ENCODE measurements around the gene IGIP. TPM values are rescaled to one million over a fixed set of nuclear protein-coding genes. Genes with fewer than 3 reads are reported as not detected.

The IGIP gene
- polyA plus RNA-seq, 1 donor: 9.4 TPM

- peaks cover 6% of the 10 kb centered on the region for H3K27me3 ChIP-seq (ENCODE audit: control insufficient read depth, insufficient read depth, low read length)
- no peak for DNase-seq
- peaks cover 25% of the 10 kb centered on the region for H3K4me1 ChIP-seq (ENCODE audit: control insufficient read depth, insufficient read depth, low read length)
- H3K27ac ChIP-seq (ENCODE audit: low read length): no peak overlapping the region
- no CpG with 5 or more reads among the region's 3 CpGs for WGBS (ENCODE audit: insufficient coverage, low lambda C conversion rate)
- H3K4me3 ChIP-seq (ENCODE audit: low read length): no peak overlapping the region
- H3K36me3 ChIP-seq (ENCODE audit: control insufficient read depth, insufficient read depth, low read length): no peaks in the 10 kb centered on the region
- no peaks in the 10 kb centered on the region for H3K9me3 ChIP-seq (ENCODE audit: control insufficient read depth, low read depth, low read length)
Measured at GRCh38 chr5:140140435-140140834, 14.7 kb downstream of the IGIP start.

- Histone ChIP-seq H3K4me1 (ENCODE audit: control insufficient read depth, insufficient read depth, low read length) (peaks cover 27% of the 10 kb centered on the region), H3K27me3 (ENCODE audit: control insufficient read depth, insufficient read depth, low read length) (peaks cover 13% of the 10 kb centered on the region), H3K36me3 (ENCODE audit: control insufficient read depth, insufficient read depth, low read length) (no peaks in the 10 kb centered on the region), H3K27ac (ENCODE audit: low read length) (no peak overlapping the region), H3K9me3 (ENCODE audit: control insufficient read depth, low read depth, low read length) (peaks cover 2% of the 10 kb centered on the region), H3K4me3 (ENCODE audit: low read length) (no peak overlapping the region)
- DNase-seq: peak in 1 of 2 donors; percentile 24
Measured at GRCh38 chr5:140141241-140141640, 15.5 kb downstream of the IGIP start.

GRCh38 chr5:140142246-140142645, 16.5 kb downstream of the IGIP start:
- no peak for DNase-seq
- WGBS (ENCODE audit: insufficient coverage, low lambda C conversion rate): no CpG with 5 or more reads among the region's 5 CpGs
- peaks cover 23% of the 10 kb centered on the region for H3K27me3 ChIP-seq (ENCODE audit: control insufficient read depth, insufficient read depth, low read length)

GRCh38 chr5:140142856-140143255, 17.1 kb downstream of the IGIP start:
- Histone ChIP-seq H3K36me3 (ENCODE audit: control insufficient read depth, insufficient read depth, low read length) (no peaks in the 10 kb centered on the region), H3K4me1 (ENCODE audit: control insufficient read depth, insufficient read depth, low read length) (peaks cover 27% of the 10 kb centered on the region)

More at GRCh38 chr5:140142246-140142645, 16.5 kb downstream of the IGIP start:
- Histone ChIP-seq H3K9me3 (ENCODE audit: control insufficient read depth, low read depth, low read length) (peaks cover 2% of the 10 kb centered on the region), H3K4me3 (ENCODE audit: low read length) (no peak overlapping the region), H3K27ac (ENCODE audit: low read length) (peak overlapping the region; percentile 47), H3K36me3 (ENCODE audit: control insufficient read depth, insufficient read depth, low read length) (no peaks in the 10 kb centered on the region), H3K4me1 (ENCODE audit: control insufficient read depth, insufficient read depth, low read length) (peaks cover 27% of the 10 kb centered on the region)

GRCh38 chr5:140143521-140144258, 18.0 kb downstream of the IGIP start:
- no peak for DNase-seq

More at GRCh38 chr5:140142856-140143255, 17.1 kb downstream of the IGIP start:
- peak; percentile 92 to 96 for DNase-seq
- Histone ChIP-seq H3K27me3 (ENCODE audit: control insufficient read depth, insufficient read depth, low read length) (peaks cover 29% of the 10 kb centered on the region), H3K9me3 (ENCODE audit: control insufficient read depth, low read depth, low read length) (peaks cover 2% of the 10 kb centered on the region), H3K4me3 (ENCODE audit: low read length) (no peak overlapping the region), H3K27ac (ENCODE audit: low read length) (peak overlapping the region; percentile 82)
- no CpG with 5 or more reads among the region's 7 CpGs for WGBS (ENCODE audit: insufficient coverage, low lambda C conversion rate)

GRCh38 chr5:140145256-140145655, 19.5 kb downstream of the IGIP start:
- Histone ChIP-seq H3K4me1 (ENCODE audit: control insufficient read depth, insufficient read depth, low read length) (peaks cover 27% of the 10 kb centered on the region), H3K36me3 (ENCODE audit: control insufficient read depth, insufficient read depth, low read length) (no peaks in the 10 kb centered on the region), H3K9me3 (ENCODE audit: control insufficient read depth, low read depth, low read length) (peaks cover 2% of the 10 kb centered on the region), H3K27ac (ENCODE audit: low read length) (no peak overlapping the region), H3K27me3 (ENCODE audit: control insufficient read depth, insufficient read depth, low read length) (peaks cover 37% of the 10 kb centered on the region), H3K4me3 (ENCODE audit: low read length) (no peak overlapping the region)
- WGBS (ENCODE audit: insufficient coverage, low lambda C conversion rate): no CpG with 5 or more reads among the region's 3 CpGs
- DNase-seq: no peak

More at GRCh38 chr5:140143521-140144258, 18.0 kb downstream of the IGIP start:
- H3K4me3 ChIP-seq (ENCODE audit: low read length): no peak overlapping the region
- H3K36me3 ChIP-seq (ENCODE audit: control insufficient read depth, insufficient read depth, low read length): no peaks in the 10 kb centered on the region
- H3K9me3 ChIP-seq (ENCODE audit: control insufficient read depth, low read depth, low read length): peaks cover 2% of the 10 kb centered on the region
- peak overlapping the region; percentile 82 for H3K27ac ChIP-seq (ENCODE audit: low read length)
- no CpG with 5 or more reads among the region's 3 CpGs for WGBS (ENCODE audit: insufficient coverage, low lambda C conversion rate)
- peaks cover 27% of the 10 kb centered on the region for H3K4me1 ChIP-seq (ENCODE audit: control insufficient read depth, insufficient read depth, low read length)
- H3K27me3 ChIP-seq (ENCODE audit: control insufficient read depth, insufficient read depth, low read length): peaks cover 37% of the 10 kb centered on the region

GRCh38 chr5:140145818-140146522, 20.2 kb downstream of the IGIP start:
- Histone ChIP-seq H3K27ac (ENCODE audit: low read length) (no peak overlapping the region), H3K9me3 (ENCODE audit: control insufficient read depth, low read depth, low read length) (peaks cover 2% of the 10 kb centered on the region), H3K4me1 (ENCODE audit: control insufficient read depth, insufficient read depth, low read length) (peaks cover 27% of the 10 kb centered on the region), H3K4me3 (ENCODE audit: low read length) (peak overlapping the region; percentile 32), H3K27me3 (ENCODE audit: control insufficient read depth, insufficient read depth, low read length) (peaks cover 37% of the 10 kb centered on the region), H3K36me3 (ENCODE audit: control insufficient read depth, insufficient read depth, low read length) (no peaks in the 10 kb centered on the region)
- no CpG with 5 or more reads among the region's 64 CpGs for whole genome bisulfite sequencing (ENCODE audit: insufficient coverage, low lambda C conversion rate)
- DNase-seq: peak; percentile 68 to 87

- peaks cover 37% of the 10 kb centered on the region for H3K27me3 ChIP-seq (ENCODE audit: control insufficient read depth, insufficient read depth, low read length)
- H3K4me1 ChIP-seq (ENCODE audit: control insufficient read depth, insufficient read depth, low read length): peaks cover 28% of the 10 kb centered on the region
- WGBS (ENCODE audit: insufficient coverage, low lambda C conversion rate): no CpG with 5 or more reads among the region's 14 CpGs
- H3K4me3 ChIP-seq (ENCODE audit: low read length): peak overlapping the region; percentile 32
- no peaks in the 10 kb centered on the region for H3K36me3 ChIP-seq (ENCODE audit: control insufficient read depth, insufficient read depth, low read length)
- no peak overlapping the region for H3K27ac ChIP-seq (ENCODE audit: low read length)
- DNase-seq: no peak
- peaks cover 2% of the 10 kb centered on the region for H3K9me3 ChIP-seq (ENCODE audit: control insufficient read depth, low read depth, low read length)
Measured at GRCh38 chr5:140146523-140146842, 20.7 kb downstream of the IGIP start.

GRCh38 chr5:140147460-140147859, 21.7 kb downstream of the IGIP start:
- H3K27me3 ChIP-seq (ENCODE audit: control insufficient read depth, insufficient read depth, low read length): peaks cover 37% of the 10 kb centered on the region
- H3K36me3 ChIP-seq (ENCODE audit: control insufficient read depth, insufficient read depth, low read length): no peaks in the 10 kb centered on the region
- peaks cover 29% of the 10 kb centered on the region for H3K4me1 ChIP-seq (ENCODE audit: control insufficient read depth, insufficient read depth, low read length)
- no peak overlapping the region for H3K4me3 ChIP-seq (ENCODE audit: low read length)
- no CpG with 5 or more reads among the region's 1 CpG for WGBS (ENCODE audit: insufficient coverage, low lambda C conversion rate)
- DNase-seq: no peak
- peaks cover 2% of the 10 kb centered on the region for H3K9me3 ChIP-seq (ENCODE audit: control insufficient read depth, low read depth, low read length)
- H3K27ac ChIP-seq (ENCODE audit: low read length): no peak overlapping the region

GRCh38 chr5:140148508-140148907, 22.8 kb downstream of the IGIP start:
- Histone ChIP-seq H3K36me3 (ENCODE audit: control insufficient read depth, insufficient read depth, low read length) (no peaks in the 10 kb centered on the region), H3K27me3 (ENCODE audit: control insufficient read depth, insufficient read depth, low read length) (peaks cover 42% of the 10 kb centered on the region), H3K9me3 (ENCODE audit: control insufficient read depth, low read depth, low read length) (peaks cover 2% of the 10 kb centered on the region), H3K27ac (ENCODE audit: low read length) (no peak overlapping the region), H3K4me1 (ENCODE audit: control insufficient read depth, insufficient read depth, low read length) (peaks cover 20% of the 10 kb centered on the region), H3K4me3 (ENCODE audit: low read length) (no peak overlapping the region)
- no peak for DNase-seq
- no CpG with 5 or more reads among the region's 6 CpGs for WGBS (ENCODE audit: insufficient coverage, low lambda C conversion rate)
